GM18907 (cell line): ENCODE measurements around the gene SUMO3.
"Not testable (repeated sequence)": the region's sequence is repeated elsewhere in the genome, so short reads cannot be mapped to it uniquely, and the experiment has no call there.

ENCODE experiments used
- ATAC-seq: cut with Tn5 transposase; IDR thresholded peaks from one replicate; pipeline ENCODE4 v1.9.1; 2021; ENCODE audit warnings: mild to moderate bottlenecking, moderate library complexity; ENCODE audit not compliant: unreplicated experiment

The SUMO3 gene

GRCh38 chr21:44847261-44848056 lies 29.6 kb upstream of the SUMO3 start:
- no peak for ATAC-seq

- ATAC-seq, result no peak
These were observed 28.8 kb upstream of the SUMO3 start for GRCh38 chr21:44846485-44847260.

- ATAC-seq, result no peak
These were observed 28.3 kb upstream of the SUMO3 start for GRCh38 chr21:44846224-44846484.

- peak; percentile 61 for ATAC-seq
These were observed 27.8 kb upstream of the SUMO3 start for GRCh38 chr21:44845418-44846223.

- no peak for ATAC-seq
These were observed 26.4 kb upstream of the SUMO3 start for GRCh38 chr21:44844256-44844655.

- ATAC-seq, result no peak
These were observed 25.0 kb upstream of the SUMO3 start for GRCh38 chr21:44842721-44843445.

GRCh38 chr21:44842087-44842486 lies 24.2 kb upstream of the SUMO3 start:
- ATAC-seq, result no peak

- ATAC-seq, result no peak
These were observed 22.9 kb upstream of the SUMO3 start for GRCh38 chr21:44840771-44841170.

- no peak for ATAC-seq
These were observed 21.1 kb upstream of the SUMO3 start for GRCh38 chr21:44838951-44839350.

- no peak for ATAC-seq
These were observed 20.4 kb upstream of the SUMO3 start for GRCh38 chr21:44838039-44838895.

GRCh38 chr21:44837537-44837936 lies 19.7 kb upstream of the SUMO3 start:
- ATAC-seq, result no peak

GRCh38 chr21:44836666-44837471 lies 19.0 kb upstream of the SUMO3 start:
- no peak for ATAC-seq

GRCh38 chr21:44836349-44836665 lies 18.4 kb upstream of the SUMO3 start:
- ATAC-seq, result no peak

GRCh38 chr21:44835647-44835973 lies 17.7 kb upstream of the SUMO3 start:
- ATAC-seq, result no peak

GRCh38 chr21:44834951-44835646 lies 17.2 kb upstream of the SUMO3 start:
- ATAC-seq, result no peak

- ATAC-seq, result no peak
These were observed 16.5 kb upstream of the SUMO3 start for GRCh38 chr21:44834231-44834950.

GRCh38 chr21:44833663-44834062 lies 15.8 kb upstream of the SUMO3 start:
- no peak for ATAC-seq

GRCh38 chr21:44832516-44833255 lies 14.8 kb upstream of the SUMO3 start:
- not testable (repeated sequence) for ATAC-seq
